H9 (cell line): Measurements from ENCODE around the gene FBXL16. TPM values are rescaled to one million over a fixed set of nuclear protein-coding genes. Genes with fewer than 3 reads are reported as not detected.

ENCODE experiments used
- DNase-seq: peaks from one replicate; pipeline ENCODE4 v3.0.0-alpha.2; 2017
- H2AFZ ChIP-seq: one replicate; pipeline ENCODE4 v1.6.1; 2013; ENCODE audit warnings: mild to moderate bottlenecking, low read length, control low read depth, moderate library complexity
- H2AK5ac ChIP-seq: 2 replicates; pipeline ENCODE4 v1.6.1; 2013; ENCODE audit warnings: low read length, control low read depth, mixed read lengths; ENCODE audit not compliant: insufficient read length
- H2BK120ac ChIP-seq: one replicate; pipeline ENCODE4 v1.6.1; 2013; ENCODE audit warnings: low read depth, mild to moderate bottlenecking, low read length, control low read depth, inconsistent platforms; ENCODE audit not compliant: poor library complexity, severe bottlenecking
- H2BK12ac ChIP-seq: 2 replicates; pipeline ENCODE4 v1.6.1; 2013; ENCODE audit warnings: low read length, control low read depth, mixed read lengths, low read depth; ENCODE audit not compliant: insufficient read length
- H2BK15ac ChIP-seq: 2 replicates; pipeline ENCODE4 v1.6.1; 2013; ENCODE audit warnings: low read depth, low read length, control low read depth
- H2BK20ac ChIP-seq: one replicate; pipeline ENCODE4 v1.6.1; 2013; ENCODE audit warnings: low read depth, mild to moderate bottlenecking, low read length, control low read depth, inconsistent platforms; ENCODE audit not compliant: poor library complexity, severe bottlenecking
- H2BK5ac ChIP-seq: 2 replicates; pipeline ENCODE4 v1.6.1; 2013; ENCODE audit warnings: low read length, control low read depth, mixed read lengths; ENCODE audit not compliant: insufficient read length
- H3K14ac ChIP-seq: 2 replicates; pipeline ENCODE4 v1.6.1; 2013; ENCODE audit warnings: low read length, control low read depth; ENCODE audit not compliant: insufficient read depth
- H3K18ac ChIP-seq: 2 replicates; pipeline ENCODE4 v1.6.1; 2013; ENCODE audit warnings: low read depth, mild to moderate bottlenecking, mixed read lengths, low read length, control low read depth; ENCODE audit not compliant: insufficient read length
- H3K23ac ChIP-seq: 2 replicates; pipeline ENCODE4 v1.6.1; 2013; ENCODE audit warnings: low read length, control low read depth, mixed read lengths, low read depth; ENCODE audit not compliant: insufficient read length
- H3K23me2 ChIP-seq: 2 replicates; pipeline ENCODE4 v1.6.1; 2013; ENCODE audit warnings: low read depth, mild to moderate bottlenecking, mixed read lengths, low read length, control low read depth; ENCODE audit not compliant: insufficient read length, poor library complexity, severe bottlenecking
- H3K27ac ChIP-seq: 2 replicates; pipeline ENCODE4 v1.5.1; 2013; ENCODE audit warnings: low read length, control low read depth, mixed read lengths, low read depth; ENCODE audit not compliant: insufficient read length
- H3K27me3 ChIP-seq: 2 replicates; pipeline ENCODE4 v1.6.1; 2013; ENCODE audit warnings: low read length, control low read depth, inconsistent platforms; ENCODE audit not compliant: insufficient read depth
- H3K4ac ChIP-seq: 2 replicates; pipeline ENCODE4 v1.6.1; 2013; ENCODE audit warnings: low read depth, mild to moderate bottlenecking, control low read depth, inconsistent platforms, low read length, moderate library complexity
- H3K4me1 ChIP-seq: 2 replicates; pipeline ENCODE4 v1.6.1; 2013; ENCODE audit warnings: low read length, control low read depth, inconsistent platforms; ENCODE audit not compliant: insufficient read depth
- H3K4me2 ChIP-seq: 2 replicates; pipeline ENCODE4 v1.6.1; 2013; ENCODE audit warnings: low read length, control low read depth, mixed read lengths; ENCODE audit not compliant: insufficient read length, insufficient read depth
- H3K56ac ChIP-seq: 2 replicates; pipeline ENCODE4 v1.6.1; 2013; ENCODE audit warnings: low read depth, mild to moderate bottlenecking, mixed read lengths, low read length, control low read depth; ENCODE audit not compliant: insufficient read length
- H3K79me1 ChIP-seq: 2 replicates; pipeline ENCODE4 v1.6.1; 2013; ENCODE audit warnings: low read depth, mild to moderate bottlenecking, moderate library complexity, low read length, control low read depth, inconsistent platforms; ENCODE audit not compliant: insufficient read depth, poor library complexity, severe bottlenecking
- H3K79me2 ChIP-seq: 2 replicates; pipeline ENCODE4 v1.6.1; 2013; ENCODE audit warnings: low read length, control low read depth, inconsistent platforms; ENCODE audit not compliant: insufficient read depth
- H3K9ac ChIP-seq: 2 replicates; pipeline ENCODE4 v1.6.1; 2013; ENCODE audit warnings: low read length, control low read depth, mixed read lengths; ENCODE audit not compliant: insufficient read length; ENCODE audit errors: extremely low read depth
- H3K9me3 ChIP-seq: one replicate; pipeline ENCODE4 v1.6.1; 2013; ENCODE audit warnings: low read depth, low read length, inconsistent platforms; ENCODE audit not compliant: control insufficient read depth
- H3T11ph ChIP-seq: one replicate; pipeline ENCODE4 v1.6.1; 2013; ENCODE audit warnings: mild to moderate bottlenecking, low read length, control low read depth, inconsistent platforms
- H4K20me1 ChIP-seq: one replicate; pipeline ENCODE4 v1.6.1; 2013; ENCODE audit not compliant: control insufficient read depth, insufficient read length, insufficient read depth
- H4K5ac ChIP-seq: 2 replicates; pipeline ENCODE4 v1.6.1; 2013; ENCODE audit warnings: low read depth, mild to moderate bottlenecking, mixed read lengths, low read length, control low read depth; ENCODE audit not compliant: insufficient read length
- H4K8ac ChIP-seq: replicated peaks from 2 replicates; pipeline ENCODE4 v1.6.1; 2013; ENCODE audit warnings: low read length, control low read depth, mixed read lengths, low read depth; ENCODE audit not compliant: insufficient read length
- H4K91ac ChIP-seq: 2 replicates; pipeline ENCODE4 v1.6.1; 2013; ENCODE audit warnings: low read depth, mild to moderate bottlenecking, moderate library complexity, mixed read lengths, low read length, control low read depth; ENCODE audit not compliant: insufficient read length
- H3K27ac Mint-ChIP-seq, 3 experiments: 2 replicates in 2 of 3; 3 replicates in 1 of 3; pipeline ENCODE4 v1.8.0; 2020 to 2021; ENCODE audit warnings: mixed read lengths in 3 of 3, mild to moderate bottlenecking in 1 of 3, moderate library complexity in 1 of 3
- H3K27me3 Mint-ChIP-seq: 2 replicates; pipeline ENCODE4 v1.8.0; 2021; ENCODE audit warnings: low read depth, mild to moderate bottlenecking, moderate library complexity, mixed read lengths
- H3K36me3 Mint-ChIP-seq, 3 experiments: 2 replicates in 2 of 3; 3 replicates in 1 of 3; pipeline ENCODE4 v1.8.0; 2020 to 2021; ENCODE audit warnings: low read depth in 3 of 3, mixed read lengths in 3 of 3; ENCODE audit not compliant: insufficient read depth in 1 of 3
- H3K4me1 Mint-ChIP-seq, 2 experiments: 2 replicates each; pipeline ENCODE4 v1.8.0; 2020; ENCODE audit warnings: mixed read lengths in 2 of 2
- H3K4me3 Mint-ChIP-seq, 2 experiments: 2 replicates in 1 of 2; 3 replicates in 1 of 2; pipeline ENCODE4 v1.8.0; 2020 to 2021; ENCODE audit warnings: mild to moderate bottlenecking in 2 of 2, mixed read lengths in 2 of 2, moderate library complexity in 1 of 2
- H3K9me3 Mint-ChIP-seq, 2 experiments: 2 replicates in 1 of 2; 3 replicates in 1 of 2; pipeline ENCODE4 v1.8.0; 2020; ENCODE audit warnings: mild to moderate bottlenecking in 2 of 2, mixed read lengths in 2 of 2, moderate library complexity in 1 of 2
- CTCF ChIP-seq: fragments of 200-600 bp; sonication (generic); conservative IDR thresholded peaks from 3 replicates; pipeline ENCODE4 v1.8.0; 2021; ENCODE audit warnings: antibody characterized with exemption, mild to moderate bottlenecking
- WGBS: extraction: QIAGEN DNeasy Blood & Tissue Kit; methylation state at CpG from one replicate; pipeline ENCODE4 v1.1.7; 2013; ENCODE audit warnings: missing lambda C conversion rate, low lambda C conversion rate, mixed read lengths; ENCODE audit not compliant: insufficient read length; ENCODE audit errors: extremely low coverage; 5-methylcytosine and 5-hydroxymethylcytosine counted together
- total RNA-seq: library from RNA; stranded (reverse); gene quantifications from 2 replicates; pipeline ENCODE4 v1.2.1, GENCODE V29; 2021

Gene FBXL16
- total RNA-seq, 1 experiment from 2014 or later: 9.6 TPM

GRCh38 chr16:669666-670065 is 35.9 kb downstream of the FBXL16 start:
- Histone ChIP-seq H2BK5ac (no peak overlapping the region), H3K4me1 (no peaks in the 10 kb centered on the region), H2BK15ac (no peak overlapping the region), H3K27me3 (no peaks in the 10 kb centered on the region), H3K79me2 (no peaks in the 10 kb centered on the region; the same call in 1 of the 2 replicates), H3K23me2 (no peaks in the 10 kb centered on the region), H3T11ph (no peak overlapping the region), H4K20me1 (no peaks in the 10 kb centered on the region), H4K8ac (no peak overlapping the region), H3K9me3 (no peaks in the 10 kb centered on the region), H3K79me1 (no peaks in the 10 kb centered on the region), H4K91ac (no peak overlapping the region), H2AFZ (no peak overlapping the region), H2BK120ac (no peak overlapping the region), H3K18ac (no peak overlapping the region), H3K27ac (no peak overlapping the region), H3K4ac (no peak overlapping the region), H4K5ac (no peak overlapping the region), H3K9ac (no peak overlapping the region), H2AK5ac (no peak overlapping the region), H3K56ac (no peak overlapping the region), H3K14ac (no peak overlapping the region), H3K23ac (no peak overlapping the region), H2BK20ac (no peak overlapping the region), H2BK12ac (no peak overlapping the region), H3K4me2 (no peak overlapping the region)
- TF ChIP-seq CTCF: no peak
- no peaks in the 10 kb centered on the region for H3K9me3 Mint-ChIP-seq
- H3K4me1 Mint-ChIP-seq: peaks cover 3% of the 10 kb centered on the region in 2 experiments
- H3K36me3 Mint-ChIP-seq: peaks cover 11 to 27% (median 27%) of the 10 kb centered on the region in 3 experiments; a peak in 6 of 7 replicates
- H3K27ac Mint-ChIP-seq: no peak overlapping the region
- H3K27me3 Mint-ChIP-seq: no peaks in the 10 kb centered on the region
- WGBS: no CpG with 5 or more reads among the region's 13 CpGs
- peak overlapping the region; percentile 77 to 82 for H3K4me3 Mint-ChIP-seq
- no peak for DNase-seq
